C4-2B (cell line): ENCODE data around the gene BMP7.

Source experiments
- CTCF ChIP-seq: fragments of 450-650 bp; conservative IDR thresholded peaks from 2 replicates; pipeline ENCODE4 v1.5.1; 2017; ENCODE audit warnings: mild to moderate bottlenecking
- ZFX ChIP-seq: fragments of 450-650 bp; IDR thresholded peaks from 2 replicates; pipeline ENCODE4 v1.6.1; 2017

DNA sequence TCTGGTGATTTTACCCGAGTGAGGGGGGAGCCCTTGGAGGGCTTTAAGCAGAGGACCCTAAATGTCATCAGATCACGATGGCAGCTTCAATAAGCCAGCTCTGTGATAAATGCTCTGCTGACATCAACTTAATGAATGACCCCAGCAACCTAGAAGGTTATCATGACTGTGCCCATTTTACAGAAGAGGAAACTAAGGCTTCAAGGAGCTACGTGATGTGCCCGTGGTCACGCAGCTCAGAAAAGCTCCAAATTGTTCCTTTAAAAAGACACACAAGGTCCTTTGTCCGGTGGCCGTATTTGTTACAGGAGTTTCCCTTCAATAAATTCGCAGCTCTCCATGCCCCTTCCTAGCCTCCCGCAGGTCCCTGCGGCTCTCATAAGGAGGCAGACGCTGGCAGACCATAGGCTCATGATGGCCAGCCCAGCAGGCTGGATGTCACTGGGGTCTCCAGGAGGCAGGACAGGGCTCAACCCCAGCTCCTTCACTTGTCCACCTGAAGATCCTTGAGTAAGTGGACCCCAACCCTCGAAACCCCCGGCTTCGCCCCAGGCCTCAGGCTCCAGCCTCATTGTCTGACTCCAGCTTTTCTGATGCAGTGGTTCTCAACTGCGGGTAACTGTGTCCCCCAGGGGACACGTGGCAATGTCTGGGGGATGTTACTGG lies 106.4 kb downstream of the BMP7 start:
- TF ChIP-seq ZFX (no peak), CTCF (no peak)
